ENCODE measurements around the gene OTUD7B.

OTUD7B gene

DNA sequence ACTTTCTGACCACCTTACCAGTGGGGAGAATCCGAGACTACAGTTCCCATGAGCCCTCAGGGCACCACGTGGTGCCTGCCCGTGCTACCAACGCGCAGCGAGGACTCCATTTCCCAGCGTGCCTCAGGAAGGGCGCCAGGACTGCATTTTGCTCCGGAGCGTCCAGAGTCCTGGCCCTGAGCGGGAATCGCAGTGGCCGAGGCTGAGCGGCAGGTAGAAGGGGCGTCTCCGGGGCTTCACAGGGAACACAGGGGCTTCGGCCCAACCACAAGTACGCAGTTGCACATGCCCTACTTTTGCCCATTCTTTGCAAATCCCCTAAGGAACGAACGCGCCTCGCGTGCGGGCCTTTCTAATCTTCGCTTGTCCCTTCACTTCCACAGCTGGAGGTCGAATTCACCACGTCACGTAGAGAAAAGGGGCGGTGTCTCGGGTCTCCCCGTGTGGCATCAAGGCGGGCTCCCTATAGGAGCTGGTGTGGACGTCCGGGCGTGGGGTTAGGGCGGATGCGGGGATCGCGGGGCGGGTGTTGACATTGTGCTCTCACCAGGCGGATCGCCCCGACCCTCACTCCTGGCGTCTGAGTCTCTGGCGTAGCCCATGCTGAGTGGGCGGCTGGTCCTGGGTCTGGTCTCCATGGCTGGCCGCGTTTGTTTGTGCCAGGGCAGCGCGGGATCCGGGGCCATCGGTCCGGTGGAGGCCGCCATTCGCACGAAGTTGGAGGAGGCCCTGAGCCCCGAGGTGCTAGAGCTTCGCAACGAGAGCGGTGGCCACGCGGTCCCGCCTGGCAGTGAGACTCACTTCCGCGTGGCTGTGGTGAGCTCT, 110.9 kb downstream of the OTUD7B start, which contains the start of gene BOLA1:
BOLA1 (plus strand) TSS at position 109 of the 825 bp plus-strand sequence; CDS start at position 601, 492 bp downstream.
- H3K27ac ChIP-seq (ENCODE audit: low read length): peak within 1 kb of the TSS; percentile 90
- H3K4me1 ChIP-seq (ENCODE audit: control insufficient read depth, insufficient read depth, low read length): peaks cover 16% of the 10 kb centered on the region
- H3K4me3 ChIP-seq (ENCODE audit: low read length in 2 of 2): peak within 1 kb of the TSS; percentile 84 to 92
- H3K9me3 ChIP-seq (ENCODE audit: control insufficient read depth in 2 of 2, low read length in 2 of 2): no peaks in the 10 kb centered on the region
- no peaks in the 10 kb centered on the region for H3K27me3 ChIP-seq (ENCODE audit: control insufficient read depth in 1 of 2, insufficient read depth in 2 of 2, low read length in 2 of 2)
- no peaks in the 10 kb centered on the region for H3K36me3 ChIP-seq (ENCODE audit: control insufficient read depth in 2 of 2, insufficient read depth in 2 of 2, low read length in 2 of 2)
- peak within 1 kb of the TSS; percentile 88 to 91 for H3K9ac ChIP-seq (ENCODE audit: low read length in 2 of 2)

DNA sequence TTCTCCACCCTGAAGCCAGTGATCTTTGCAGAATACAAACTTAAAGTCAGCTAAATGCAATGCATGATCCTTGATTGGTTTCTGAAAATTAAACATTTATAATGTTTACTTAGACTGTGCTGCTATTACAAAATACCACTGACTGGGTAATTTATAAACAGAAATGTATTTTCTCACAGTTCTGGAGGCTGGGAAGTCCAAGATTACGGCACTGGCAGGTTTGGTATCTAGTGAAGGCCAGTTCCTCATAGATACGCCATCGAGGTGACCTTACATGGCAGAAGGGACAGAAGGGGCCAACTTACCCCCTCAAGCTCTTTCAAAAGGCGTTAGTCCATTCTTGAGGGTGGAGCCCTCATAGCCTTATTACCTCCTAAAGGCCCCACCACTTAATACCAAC, 114.0 kb downstream of the OTUD7B start:
- no peak overlapping the region for H3K4me3 ChIP-seq (ENCODE audit: low read length in 2 of 2)
- H3K27ac ChIP-seq (ENCODE audit: low read length): no peak overlapping the region
- H3K4me1 ChIP-seq (ENCODE audit: control insufficient read depth, insufficient read depth, low read length): peaks cover 16% of the 10 kb centered on the region
- no peaks in the 10 kb centered on the region for H3K9me3 ChIP-seq (ENCODE audit: control insufficient read depth in 2 of 2, low read length in 2 of 2)
- H3K27me3 ChIP-seq (ENCODE audit: control insufficient read depth in 1 of 2, insufficient read depth in 2 of 2, low read length in 2 of 2): no peaks in the 10 kb centered on the region
- H3K36me3 ChIP-seq (ENCODE audit: control insufficient read depth in 2 of 2, insufficient read depth in 2 of 2, low read length in 2 of 2): no peaks in the 10 kb centered on the region
- no peak overlapping the region for H3K9ac ChIP-seq (ENCODE audit: low read length in 2 of 2)

DNA sequence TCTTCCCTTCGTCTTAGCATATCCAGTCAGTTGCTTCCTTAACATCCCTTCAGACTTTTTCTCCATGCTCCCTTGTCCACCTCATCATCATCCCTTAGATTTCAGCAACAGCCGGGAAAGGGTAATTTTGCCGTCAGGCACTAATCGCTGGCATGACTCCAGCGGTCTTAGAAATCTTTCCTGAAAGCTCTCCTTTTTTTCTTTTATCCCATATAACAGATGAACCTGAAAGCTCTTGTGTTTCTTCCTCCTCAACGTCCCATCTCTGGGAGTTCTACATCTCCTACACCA, 121.6 kb downstream of the OTUD7B start:
- Histone ChIP-seq H3K9me3 (ENCODE audit: control insufficient read depth in 2 of 2, low read length in 2 of 2) (no peaks in the 10 kb centered on the region), H3K36me3 (ENCODE audit: control insufficient read depth in 2 of 2, insufficient read depth in 2 of 2, low read length in 2 of 2) (no peaks in the 10 kb centered on the region), H3K27ac (ENCODE audit: low read length) (peak overlapping the region; percentile 99), H3K4me1 (ENCODE audit: control insufficient read depth, insufficient read depth, low read length) (peaks cover 10% of the 10 kb centered on the region), H3K27me3 (ENCODE audit: control insufficient read depth in 1 of 2, insufficient read depth in 2 of 2, low read length in 2 of 2) (no peaks in the 10 kb centered on the region), H3K4me3 (ENCODE audit: low read length in 2 of 2) (peak overlapping the region; percentile 66 to 89), H3K9ac (ENCODE audit: low read length in 2 of 2) (peak overlapping the region; percentile 82 to 93)

DNA sequence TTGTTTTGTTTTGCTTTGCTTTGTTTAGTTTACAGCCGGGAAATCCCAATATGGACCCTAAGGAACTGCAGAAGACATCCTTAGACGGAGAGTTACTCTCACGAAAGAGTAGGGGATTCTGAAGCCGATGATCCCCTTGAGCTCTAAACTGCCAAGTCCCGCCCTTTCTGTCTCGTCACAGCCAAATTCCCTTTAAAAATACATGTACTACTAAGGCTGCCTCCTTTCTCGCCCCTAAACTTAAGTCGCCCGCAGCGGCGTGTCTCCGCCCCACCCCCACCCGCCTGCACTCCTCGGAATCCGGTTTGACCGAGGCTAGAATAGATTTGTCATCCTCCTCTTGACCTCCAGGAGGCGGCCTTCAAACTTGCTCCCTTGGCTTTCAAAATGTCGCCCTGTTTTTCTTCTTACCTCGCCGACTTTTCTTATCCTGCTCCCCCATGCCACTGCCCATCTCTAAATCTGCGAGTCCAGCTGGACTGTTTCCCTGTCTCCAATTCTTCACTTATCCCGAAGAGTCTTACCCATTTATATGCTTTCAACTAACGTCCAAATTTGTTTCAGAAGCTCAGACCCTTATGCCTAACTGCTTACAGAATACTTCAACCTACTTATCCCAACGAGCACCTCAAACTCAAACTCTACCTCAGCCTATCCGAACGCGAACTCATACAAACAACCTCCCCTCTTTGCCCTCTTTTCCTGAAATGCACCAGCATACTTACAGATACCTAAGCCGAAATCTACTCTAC, 122.1 kb downstream of the OTUD7B start:
- peak overlapping the region; percentile 99 for H3K27ac ChIP-seq (ENCODE audit: low read length)
- H3K4me1 ChIP-seq (ENCODE audit: control insufficient read depth, insufficient read depth, low read length): peaks cover 12% of the 10 kb centered on the region
- H3K27me3 ChIP-seq (ENCODE audit: control insufficient read depth in 1 of 2, insufficient read depth in 2 of 2, low read length in 2 of 2): no peaks in the 10 kb centered on the region
- peak overlapping the region; percentile 82 to 93 for H3K9ac ChIP-seq (ENCODE audit: low read length in 2 of 2)
- H3K9me3 ChIP-seq (ENCODE audit: control insufficient read depth in 2 of 2, low read length in 2 of 2): no peaks in the 10 kb centered on the region
- H3K36me3 ChIP-seq (ENCODE audit: control insufficient read depth in 2 of 2, insufficient read depth in 2 of 2, low read length in 2 of 2): no peaks in the 10 kb centered on the region
- H3K4me3 ChIP-seq (ENCODE audit: low read length in 2 of 2): peak overlapping the region; percentile 66 to 89
